ENCODE measurements around the gene C21orf58.

DNA sequence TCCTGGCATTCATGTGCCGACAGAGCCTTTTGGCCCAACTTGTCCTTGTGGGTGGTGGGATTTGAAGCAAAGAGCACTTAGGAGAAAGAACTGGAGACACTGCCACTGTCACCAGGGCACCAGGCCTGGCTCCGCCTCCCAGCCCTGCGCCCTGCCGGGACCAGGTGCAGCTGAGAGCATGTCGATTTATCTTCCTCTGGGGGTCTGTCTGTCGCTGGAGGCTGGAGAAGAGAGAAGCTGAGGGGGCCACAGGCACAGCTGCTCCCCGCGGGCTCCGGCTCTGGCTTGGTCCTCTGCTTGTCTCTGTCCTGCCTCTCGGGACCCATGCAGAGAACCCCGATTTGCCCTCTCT is 28.5 kb upstream of the C21orf58 start:
- no peak for TF ChIP-seq GATA2 (IDR thresholded peaks at IDR 0.05; ENCODE audit: low read depth, low read length)
- no peak for TF ChIP-seq GATA3 (IDR thresholded peaks at IDR 0.05; ENCODE audit: low read depth, low read length)
